ENCODE measurements around the gene RUNX2.
"Not testable (repeated sequence)": the region's sequence is repeated elsewhere in the genome, so short reads cannot be mapped to it uniquely, and the experiment has no call there.

RUNX2 gene

GRCh38 chr6:45657226-45657625 lies 329.1 kb downstream of the RUNX2 start:
- DNase-seq, result no peak

- DNase-seq, result no peak
Observed at GRCh38 chr6:45658400-45658799, 330.3 kb downstream of the RUNX2 start.

- DNase-seq, result no peak
Observed at GRCh38 chr6:45658958-45659357, 330.8 kb downstream of the RUNX2 start.

- DNase-seq, result no peak
Observed at GRCh38 chr6:45661661-45662060, 333.5 kb downstream of the RUNX2 start.

GRCh38 chr6:45663251-45664221 lies 335.4 kb downstream of the RUNX2 start:
- DNase-seq, result peak; percentile 50

- DNase-seq, result no peak
Observed at GRCh38 chr6:45664707-45665106, 336.6 kb downstream of the RUNX2 start.

- DNase-seq, result no peak
Observed at GRCh38 chr6:45665859-45666258, 337.7 kb downstream of the RUNX2 start.

GRCh38 chr6:45666846-45667245 lies 338.7 kb downstream of the RUNX2 start:
- no peak for DNase-seq

GRCh38 chr6:45667300-45667699 lies 339.2 kb downstream of the RUNX2 start:
- no peak for DNase-seq

- no peak for DNase-seq
Observed at GRCh38 chr6:45667766-45668165, 339.6 kb downstream of the RUNX2 start.

GRCh38 chr6:45668705-45669104 lies 340.6 kb downstream of the RUNX2 start:
- no peak for DNase-seq

- not testable (repeated sequence) for DNase-seq
Observed at GRCh38 chr6:45673167-45673566, 345.0 kb downstream of the RUNX2 start.

GRCh38 chr6:45675166-45675565 lies 347.0 kb downstream of the RUNX2 start:
- DNase-seq, result not testable (repeated sequence)

GRCh38 chr6:45675634-45676033 lies 347.5 kb downstream of the RUNX2 start:
- no peak for DNase-seq

GRCh38 chr6:45676380-45676779 lies 348.2 kb downstream of the RUNX2 start:
- DNase-seq, result no peak

GRCh38 chr6:45677381-45678284 lies 349.5 kb downstream of the RUNX2 start:
- DNase-seq, result peak; percentile 39

GRCh38 chr6:45678285-45678607 lies 350.1 kb downstream of the RUNX2 start:
- no peak for DNase-seq

GRCh38 chr6:45679163-45679562 lies 351.0 kb downstream of the RUNX2 start:
- DNase-seq, result no peak

GRCh38 chr6:45679631-45680030 lies 351.5 kb downstream of the RUNX2 start:
- DNase-seq, result no peak

- DNase-seq, result peak; percentile 56
Observed at GRCh38 chr6:45681860-45682511, 353.9 kb downstream of the RUNX2 start.

- DNase-seq, result no peak
Observed at GRCh38 chr6:45684476-45684875, 356.3 kb downstream of the RUNX2 start.

- DNase-seq, result no peak
Observed at GRCh38 chr6:45685076-45685475, 356.9 kb downstream of the RUNX2 start.

Measured in stimulated activated CD4-positive, alpha-beta T cell treated with anti-CD3 and anti-CD28 coated beads, Interleukin-4, amount 100 ng/mL, for 24 hours (primary cell).